CD14-positive monocyte (primary cell): ENCODE measurements around the gene MED15. TPM values are rescaled to one million over a fixed set of nuclear protein-coding genes. Genes with fewer than 3 reads are reported as not detected.

Source experiments
- DNase-seq, 3 donors: peaks; one replicate each; pipeline ENCODE4 v3.0.0-alpha.2; 2011 to 2022
- H2AFZ ChIP-seq: 2 replicates; pipeline ENCODE4 v1.6.0; 2012; ENCODE audit warnings: mild to moderate bottlenecking, low read depth, low read length, inconsistent platforms; ENCODE audit not compliant: insufficient read depth, poor library complexity, severe bottlenecking
- H3K27ac ChIP-seq, 2 donors: 1 replicate in 1 of 2; 2 replicates in 1 of 2; pipeline ENCODE4 v1.5.1; 2012 to 2013; ENCODE audit warnings: low read length in 2 of 2, control low read depth in 1 of 2, inconsistent platforms in 1 of 2, low read depth in 1 of 2, mild to moderate bottlenecking in 1 of 2
- H3K27me3 ChIP-seq, 2 donors: one replicate each; pipeline versions ENCODE4 v1.6.0 to v1.6.1; 2011 to 2013; ENCODE audit warnings: low read length in 2 of 2; ENCODE audit not compliant: control insufficient read depth in 2 of 2, insufficient read depth in 2 of 2
- H3K36me3 ChIP-seq, 2 donors: replicated peaks in 1 of 2; 1 replicate in 1 of 2; 2 replicates in 1 of 2; pipeline versions ENCODE4 v1.5.1 to v1.6.1; 2012 to 2013; ENCODE audit warnings: low read length in 2 of 2, control low read depth in 1 of 2, inconsistent platforms in 1 of 2, mild to moderate bottlenecking in 1 of 2; ENCODE audit not compliant: insufficient read depth in 2 of 2, control insufficient read depth in 1 of 2
- H3K4me1 ChIP-seq, 2 donors: 1 replicate in 1 of 2; 2 replicates in 1 of 2; pipeline versions ENCODE4 v1.5.1 to v1.6.1; 2012 to 2013; ENCODE audit warnings: low read length in 2 of 2, control low read depth in 1 of 2, inconsistent platforms in 1 of 2, mild to moderate bottlenecking in 1 of 2, moderate library complexity in 1 of 2; ENCODE audit not compliant: insufficient read depth in 2 of 2, control insufficient read depth in 1 of 2
- H3K4me2 ChIP-seq: replicated peaks from 2 replicates; pipeline ENCODE3; 2012; ENCODE audit warnings: low read length, moderate library complexity, mild to moderate bottlenecking; ENCODE audit not compliant: poor library complexity, severe bottlenecking; ENCODE audit errors: extremely low read depth
- H3K4me3 ChIP-seq, 3 experiments: fragments of 200-600 bp in 1 of 3; sonication (generic) in 1 of 3; replicated peaks in 1 of 3; 1 replicate in 2 of 3; 2 replicates in 1 of 3; pipeline ENCODE4 v1.5.1; 2011 to 2013; ENCODE audit warnings: low read length in 3 of 3, mild to moderate bottlenecking in 3 of 3, control low read depth in 2 of 3, low read depth in 2 of 3, inconsistent platforms in 1 of 3, moderate library complexity in 1 of 3
- H3K79me2 ChIP-seq: 2 replicates; pipeline ENCODE4 v1.6.0; 2012; ENCODE audit warnings: mild to moderate bottlenecking, control low read depth, inconsistent platforms, low read length, moderate library complexity; ENCODE audit not compliant: insufficient read depth
- H3K9ac ChIP-seq: 2 replicates; pipeline ENCODE4 v1.6.0; 2017; ENCODE audit warnings: low read length, mild to moderate bottlenecking; ENCODE audit not compliant: insufficient read depth, poor library complexity, severe bottlenecking
- H3K9me3 ChIP-seq, 2 donors: replicated peaks in 1 of 2; 1 replicate in 1 of 2; 2 replicates in 1 of 2; pipeline versions ENCODE4 v1.5.1 to v1.6.1; 2012 to 2013; ENCODE audit warnings: low read length in 2 of 2, control low read depth in 1 of 2; ENCODE audit not compliant: control insufficient read depth in 1 of 2, insufficient read depth in 1 of 2
- H4K20me1 ChIP-seq: 2 replicates; pipeline ENCODE4 v1.6.0; 2012; ENCODE audit warnings: mild to moderate bottlenecking, low read length, control low read depth, moderate library complexity; ENCODE audit not compliant: insufficient read depth
- H3K27ac Mint-ChIP-seq, 7 donors: one replicate each; pipeline ENCODE4 v1.8.0; 2020; ENCODE audit warnings: mild to moderate bottlenecking in 7 of 7, mixed read lengths in 7 of 7, moderate library complexity in 6 of 7, inconsistent platforms in 2 of 7
- H3K27me3 Mint-ChIP-seq, 3 donors: one replicate each; pipeline ENCODE4 v1.8.0; 2021 to 2022; ENCODE audit warnings: low read depth in 3 of 3, mild to moderate bottlenecking in 3 of 3, mixed read lengths in 3 of 3, moderate library complexity in 3 of 3, inconsistent platforms in 1 of 3
- H3K36me3 Mint-ChIP-seq, 2 donors: one replicate each; pipeline ENCODE4 v1.8.0; 2020; ENCODE audit warnings: mixed read lengths in 2 of 2, inconsistent platforms in 1 of 2, mild to moderate bottlenecking in 1 of 2
- H3K4me1 Mint-ChIP-seq: one replicate; pipeline ENCODE4 v1.8.0; 2020; ENCODE audit warnings: mild to moderate bottlenecking, mixed read lengths
- H3K4me3 Mint-ChIP-seq, 2 donors: one replicate each; pipeline ENCODE4 v1.8.0; 2020; ENCODE audit warnings: mild to moderate bottlenecking in 2 of 2, mixed read lengths in 2 of 2, moderate library complexity in 1 of 2
- H3K9me3 Mint-ChIP-seq, 7 donors: one replicate each; pipeline ENCODE4 v1.8.0; 2020 to 2022; ENCODE audit warnings: mixed read lengths in 7 of 7, mild to moderate bottlenecking in 6 of 7, moderate library complexity in 6 of 7, inconsistent platforms in 2 of 7
- WGBS: methylation state at CpG from one replicate; pipeline ENCODE4 v1.1.5; 2013; ENCODE audit warnings: missing lambda C conversion rate; ENCODE audit not compliant: insufficient coverage; 5-methylcytosine and 5-hydroxymethylcytosine counted together
- intact Hi-C, 2 donors: fragments of 100-400 bp; cut with micrococcal nuclease; formaldehyde crosslinking; loops; one replicate each; pipeline versions ENCODE4 v1.15.0 to v1.15.1; 2023
- polyA plus RNA-seq, 3 donors: library from polyadenylated mRNA; depleted of rRNA in 1 of 3; unstranded in 2 of 3; stranded (reverse) in 1 of 3; fragments of 300-500 nt in 2 of 3; fragments of >200 nt in 1 of 3; fragmentation: Illumina TruSeq in 2 of 3; gene quantifications; 1 replicate in 2 of 3; 2 replicates in 1 of 3; pipeline ENCODE4 v1.2.3, GENCODE V29; 2012 to 2021
- TF ChIP-seq, protein P1 (sequence below): fragments of 200-600 bp; IDR thresholded peaks from one replicate; pipeline ENCODE4 v1.8.0; 2022; ENCODE audit warnings: antibody characterized with exemption, mild to moderate bottlenecking

The MED15 gene
- polyA plus RNA-seq, 3 donors = 10.0 to 126 (median 17.8) TPM

DNA sequence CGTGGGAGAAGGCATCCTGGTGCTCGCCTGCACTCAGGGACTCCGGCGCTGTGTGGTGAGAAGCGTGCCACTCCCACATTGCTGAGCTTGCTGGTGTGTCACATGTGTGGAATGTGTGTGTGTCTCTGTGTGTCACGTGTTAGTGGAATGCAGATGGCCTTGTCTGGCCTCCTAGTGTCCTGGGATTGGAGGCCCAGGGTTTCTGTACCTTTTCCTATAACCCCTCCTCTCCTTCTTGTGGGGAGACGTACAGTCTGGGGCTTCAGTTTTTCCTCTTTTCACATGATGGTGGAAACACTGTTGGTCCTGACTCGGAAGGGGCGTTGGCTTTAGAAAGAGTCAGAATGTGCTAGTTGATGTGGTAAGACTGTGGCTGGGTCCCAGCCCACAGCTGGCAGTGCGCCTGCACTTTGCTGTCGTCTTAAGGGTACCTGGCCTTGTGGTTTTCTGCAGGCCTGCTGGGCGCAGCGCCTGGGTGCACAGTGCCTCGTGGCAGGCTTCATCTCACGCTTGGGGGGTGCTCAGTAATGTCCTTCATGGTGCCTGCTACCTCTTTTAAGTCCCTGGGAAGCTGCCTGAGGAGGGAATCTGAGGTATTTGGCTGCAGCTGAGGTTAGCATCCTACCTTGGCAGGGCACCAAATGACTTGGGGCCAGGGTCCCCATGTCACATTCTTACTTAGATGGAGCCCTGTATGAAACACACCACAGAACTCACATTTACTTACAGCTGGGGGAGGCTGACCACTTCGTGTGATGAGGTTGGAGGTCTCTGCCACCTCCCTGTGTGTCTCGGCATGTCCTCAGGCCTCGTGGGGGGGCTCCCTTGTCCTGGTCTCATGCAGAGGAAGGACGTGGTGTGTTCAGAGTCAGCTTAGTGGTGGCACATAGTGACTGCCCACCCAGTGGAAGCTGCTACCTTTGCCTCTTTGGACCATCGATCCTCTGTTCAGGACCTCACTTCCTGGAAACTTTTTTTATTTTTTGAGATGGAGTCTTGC is 61.9 kb downstream of the MED15 start:
- Histone ChIP-seq H3K27me3 (no peaks in the 10 kb centered on the region), H3K4me1 (peaks cover 2 to 11% of the 10 kb centered on the region in 2 donors), H2AFZ (no peak overlapping the region), H3K27ac (peak overlapping the region in 1 of 2 donors; percentile 23), H3K9ac (no peak overlapping the region), H3K79me2 (peaks cover 7% of the 10 kb centered on the region), H3K4me2 (no peak overlapping the region), H3K36me3 (peaks cover 91 to 97% of the 10 kb centered on the region in 2 donors), H4K20me1 (peaks cover 84% of the 10 kb centered on the region), H3K4me3 (no peak overlapping the region), H3K9me3 (no peaks in the 10 kb centered on the region)
- TF ChIP-seq, protein P1, sequence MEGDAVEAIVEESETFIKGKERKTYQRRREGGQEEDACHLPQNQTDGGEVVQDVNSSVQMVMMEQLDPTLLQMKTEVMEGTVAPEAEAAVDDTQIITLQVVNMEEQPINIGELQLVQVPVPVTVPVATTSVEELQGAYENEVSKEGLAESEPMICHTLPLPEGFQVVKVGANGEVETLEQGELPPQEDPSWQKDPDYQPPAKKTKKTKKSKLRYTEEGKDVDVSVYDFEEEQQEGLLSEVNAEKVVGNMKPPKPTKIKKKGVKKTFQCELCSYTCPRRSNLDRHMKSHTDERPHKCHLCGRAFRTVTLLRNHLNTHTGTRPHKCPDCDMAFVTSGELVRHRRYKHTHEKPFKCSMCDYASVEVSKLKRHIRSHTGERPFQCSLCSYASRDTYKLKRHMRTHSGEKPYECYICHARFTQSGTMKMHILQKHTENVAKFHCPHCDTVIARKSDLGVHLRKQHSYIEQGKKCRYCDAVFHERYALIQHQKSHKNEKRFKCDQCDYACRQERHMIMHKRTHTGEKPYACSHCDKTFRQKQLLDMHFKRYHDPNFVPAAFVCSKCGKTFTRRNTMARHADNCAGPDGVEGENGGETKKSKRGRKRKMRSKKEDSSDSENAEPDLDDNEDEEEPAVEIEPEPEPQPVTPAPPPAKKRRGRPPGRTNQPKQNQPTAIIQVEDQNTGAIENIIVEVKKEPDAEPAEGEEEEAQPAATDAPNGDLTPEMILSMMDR = no peak
- H3K4me1 Mint-ChIP-seq = peaks cover 26% of the 10 kb centered on the region
- intact Hi-C loops = no loop called here
- no peak overlapping the region for H3K4me3 Mint-ChIP-seq
- peaks cover 0 to 2% (median 0%) of the 10 kb centered on the region in 7 donors for H3K9me3 Mint-ChIP-seq
- peak in 1 of 3 donors; percentile 7 for DNase-seq
- peaks cover 90 to 100% of the 10 kb centered on the region in 2 donors for H3K36me3 Mint-ChIP-seq
- 31% methylated on average over 15 of the region's 20 CpGs for WGBS
- H3K27ac Mint-ChIP-seq = peak overlapping the region in 5 of 7 donors; percentile 38 to 70 (median 56)
- H3K27me3 Mint-ChIP-seq = no peaks in the 10 kb centered on the region

DNA sequence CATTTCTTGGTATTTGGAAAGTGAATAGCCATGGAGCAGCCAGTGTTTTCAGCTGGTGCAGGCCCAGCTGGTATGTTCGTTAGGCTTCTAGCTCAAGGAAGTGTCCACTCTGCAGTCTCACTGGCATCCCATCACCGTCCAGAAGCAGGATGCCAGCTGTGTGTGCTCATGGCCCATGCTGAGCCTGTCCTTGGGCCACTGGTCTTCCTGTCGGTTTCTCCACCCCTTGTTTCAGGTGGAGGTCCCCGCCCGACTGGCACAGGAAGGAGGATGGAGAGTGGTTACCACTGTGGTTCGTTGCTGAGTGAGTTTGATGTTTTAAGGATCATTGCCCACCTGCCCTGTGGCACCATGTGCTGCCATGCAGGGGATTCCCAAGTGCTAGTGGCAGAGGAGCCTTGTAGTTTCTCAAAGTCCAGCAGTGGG is 63.7 kb downstream of the MED15 start:
- Histone ChIP-seq H3K27ac (no peak overlapping the region), H4K20me1 (peaks cover 83% of the 10 kb centered on the region), H3K27me3 (no peaks in the 10 kb centered on the region), H3K4me2 (no peak overlapping the region), H3K4me3 (no peak overlapping the region), H3K4me1 (peaks cover 3 to 13% of the 10 kb centered on the region in 2 donors), H3K9me3 (no peaks in the 10 kb centered on the region), H3K79me2 (peaks cover 10% of the 10 kb centered on the region), H3K36me3 (peaks cover 87 to 96% of the 10 kb centered on the region in 2 donors), H2AFZ (no peak overlapping the region), H3K9ac (no peak overlapping the region)
- TF ChIP-seq, protein P1 = no peak
- intact Hi-C loops = no loop called here
- no peak for DNase-seq
- Mint-ChIP-seq H3K36me3 (peaks cover 83 to 96% of the 10 kb centered on the region in 2 donors), H3K27me3 (no peaks in the 10 kb centered on the region), H3K27ac (no peak overlapping the region), H3K9me3 (peaks cover 0 to 2% (median 0%) of the 10 kb centered on the region in 7 donors), H3K4me3 (no peak overlapping the region), H3K4me1 (peaks cover 30% of the 10 kb centered on the region)
- 62% methylated on average over 3 of the region's 6 CpGs for WGBS
